Stomach (tissue), 9 donors: ENCODE results near the gene KIAA1958. TPM values are rescaled to one million over a fixed set of nuclear protein-coding genes. Genes with fewer than 3 reads are reported as not detected.

Experiments used
- DNase-seq, 2 donors: peaks; one replicate each; pipeline versions ENCODE4 v3.0.0 to v3.0.0-alpha.2; 2013 to 2019
- H3K27ac ChIP-seq, 5 donors: fragments of 200-600 bp in 4 of 5; sonication (generic) in 4 of 5; one replicate each; pipeline ENCODE4 v1.5.1; 2013 to 2019; ENCODE audit warnings: mild to moderate bottlenecking in 1 of 5, moderate library complexity in 1 of 5
- H3K27me3 ChIP-seq, 3 donors: fragments of 200-600 bp; sonication (generic); one replicate each; pipeline ENCODE4 v1.5.1; 2017 to 2019; ENCODE audit warnings: mixed run types in 1 of 3
- H3K36me3 ChIP-seq, 4 donors: fragments of 200-600 bp; sonication (generic); 1 replicate in 3 of 4; 2 replicates in 1 of 4; pipeline ENCODE4 v1.5.1; 2016 to 2019
- H3K4me1 ChIP-seq, 4 donors: fragments of 200-600 bp; sonication (generic); one replicate each; pipeline ENCODE4 v1.5.1; 2016 to 2019
- H3K4me3 ChIP-seq, 4 donors: fragments of 200-600 bp; sonication (generic) in 3 of 4; one replicate each; pipeline ENCODE4 v1.5.1; 2016 to 2019; ENCODE audit warnings: mild to moderate bottlenecking in 1 of 4
- H3K9me3 ChIP-seq, 4 donors: fragments of 200-600 bp; sonication (generic); one replicate each; pipeline ENCODE4 v1.5.1; 2016 to 2019
- CTCF ChIP-seq, 7 experiments: fragments of 450-650 bp in 4 of 7; fragments of 200-600 bp in 3 of 7; sonication (generic) in 3 of 7; IDR thresholded peaks; one replicate each; pipeline ENCODE4 v1.5.1; 2016 to 2019; ENCODE audit warnings: antibody characterized with exemption in 7 of 7, control low read depth in 2 of 7, mild to moderate bottlenecking in 1 of 7
- EP300 ChIP-seq: sonication (generic); formaldehyde crosslinking; IDR thresholded peaks from one replicate; pipeline ENCODE4 v1.6.1; 2017; ENCODE audit warnings: antibody characterized with exemption
- POLR2A ChIP-seq, 4 donors: fragments of 450-650 bp; IDR thresholded peaks; one replicate each; pipeline ENCODE4 v1.6.1; 2016; ENCODE audit warnings: antibody characterized with exemption in 4 of 4, control low read depth in 2 of 4, mild to moderate bottlenecking in 1 of 4, moderate library complexity in 1 of 4
- POLR2AphosphoS5 ChIP-seq, 3 donors: sonication (generic); formaldehyde crosslinking; IDR thresholded peaks; one replicate each; pipeline ENCODE4 v1.6.1; 2016; ENCODE audit warnings: antibody characterized with exemption in 3 of 3
- WGBS, 5 donors: extraction: QIAGEN DNeasy Blood & Tissue Kit in 3 of 5; methylation state at CpG; one replicate each; pipeline versions ENCODE4 v1.1.5 to v1.1.7; 2013 to 2018; 5-methylcytosine and 5-hydroxymethylcytosine counted together
- intact Hi-C: fragments of 100-400 bp; cut with DNase I; formaldehyde crosslinking; loops from one replicate; pipeline ENCODE4 v1.15.1; 2023; ENCODE audit warnings: low total_unique reads
- polyA plus RNA-seq, 3 donors: library from polyadenylated mRNA; stranded (reverse); fragments of 200-250 nt; gene quantifications; one replicate each; pipeline ENCODE4 v1.2.3, GENCODE V29; 2013
- total RNA-seq, 5 donors: library from RNA; depleted of rRNA; stranded (reverse); fragments of >200 nt; gene quantifications; one replicate each; pipeline versions ENCODE4 v1.1.0 to v1.2.3, GENCODE V29; 2014 to 2016
- donor health status: healthy with polysubstance abuse.
- donor health status: Bipolar disorder and iron deficiency.
- donor health status: healthy.

Gene KIAA1958
- total and polyA plus RNA-seq, 8 donors = 0.60 to 77.7 (median 12.8) TPM

- H3K9me3 ChIP-seq = peaks cover 0 to 27% (median 17%) of the 10 kb centered on the region in 4 donors
These were observed 9.0 kb downstream of the KIAA1958 start for GRCh38 chr9:112495614-112496013.

GRCh38 chr9:112496074-112496722 lies 9.6 kb downstream of the KIAA1958 start:
- Histone ChIP-seq H3K27me3 (no peaks in the 10 kb centered on the region), H3K27ac (peak overlapping the region in 1 of 5 donors; percentile 4), H3K4me1 (peaks cover 0 to 11% (median 5%) of the 10 kb centered on the region in 4 donors), H3K4me3 (no peak overlapping the region), H3K9me3 (peaks cover 0 to 27% (median 17%) of the 10 kb centered on the region in 4 donors), H3K36me3 (peaks cover 3 to 25% (median 14%) of the 10 kb centered on the region in 4 donors)
- no peak for TF ChIP-seq EP300
- TF ChIP-seq POLR2AphosphoS5 (IDR thresholded peaks at IDR 0.05) = no peak
- no peak for TF ChIP-seq POLR2A (IDR thresholded peaks at IDR 0.05)
- no peak for TF ChIP-seq CTCF (IDR thresholded peaks at IDR 0.05)
- 37 to 61% (median 48%) methylated on average over 3 of the region's 3 CpGs for WGBS, 5 donors
- intact Hi-C loops = no loop called here
- DNase-seq = no peak

More at GRCh38 chr9:112495614-112496013, 9.0 kb downstream of the KIAA1958 start:
- Histone ChIP-seq H3K4me3 (no peak overlapping the region), H3K27me3 (no peaks in the 10 kb centered on the region), H3K27ac (no peak overlapping the region), H3K4me1 (peaks cover 0 to 11% (median 5%) of the 10 kb centered on the region in 4 donors), H3K36me3 (peaks cover 3 to 25% (median 14%) of the 10 kb centered on the region in 4 donors)
- DNase-seq = no peak
- intact Hi-C loops = no loop called here
- TF ChIP-seq POLR2A (IDR thresholded peaks at IDR 0.05) (no peak), POLR2AphosphoS5 (IDR thresholded peaks at IDR 0.05) (no peak), CTCF (IDR thresholded peaks at IDR 0.05) (no peak), EP300 (no peak)
- 75 to 82% (median 81%) methylated on average over 4 of the region's 4 CpGs for WGBS, 5 donors

- Histone ChIP-seq H3K27ac (no peak overlapping the region), H3K36me3 (no peaks in the 10 kb centered on the region), H3K4me3 (no peak overlapping the region), H3K4me1 (peaks cover 6 to 29% (median 16%) of the 10 kb centered on the region in 4 donors), H3K27me3 (no peaks in the 10 kb centered on the region), H3K9me3 (no peaks in the 10 kb centered on the region)
- WGBS, 5 donors = 86 to 100% (median 96%) methylated on average over 2 of the region's 2 CpGs
- no peak for TF ChIP-seq CTCF (IDR thresholded peaks at IDR 0.05)
- no peak for TF ChIP-seq POLR2A (IDR thresholded peaks at IDR 0.05)
- TF ChIP-seq EP300 = no peak
- no peak for TF ChIP-seq POLR2AphosphoS5 (IDR thresholded peaks at IDR 0.05)
- intact Hi-C loops = no loop called here
- no peak for DNase-seq
These were observed 14.2 kb downstream of the KIAA1958 start for GRCh38 chr9:112500842-112501241.

DNA sequence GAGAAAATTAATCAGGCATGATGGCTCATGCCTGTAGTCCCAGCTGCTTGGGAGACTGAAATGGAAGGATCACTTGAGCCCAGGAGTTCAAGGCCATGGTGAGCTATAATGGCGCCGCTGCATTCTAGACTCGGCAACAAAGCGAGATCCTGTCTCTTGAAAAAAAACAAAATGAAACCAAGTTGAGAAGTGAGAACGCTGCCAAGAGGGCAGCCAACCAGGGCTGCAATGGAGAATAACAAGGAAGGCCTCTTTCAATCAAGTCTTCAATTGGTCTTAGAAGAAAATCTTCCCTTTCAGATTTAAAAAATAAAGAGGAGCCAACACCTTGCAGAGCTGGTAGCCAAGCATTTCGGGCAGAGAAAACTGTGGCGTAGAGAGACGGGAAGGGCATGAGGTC lies 14.7 kb downstream of the KIAA1958 start:
- intact Hi-C loops = no loop called here
- no peak overlapping the region for H3K27ac ChIP-seq
- no peak overlapping the region for H3K4me3 ChIP-seq
- H3K27me3 ChIP-seq = no peaks in the 10 kb centered on the region
- peaks cover 5 to 28% (median 17%) of the 10 kb centered on the region in 4 donors for H3K4me1 ChIP-seq
- no peaks in the 10 kb centered on the region for H3K9me3 ChIP-seq
- DNase-seq = no peak
- no peak for TF ChIP-seq CTCF (IDR thresholded peaks at IDR 0.05)
- no peak for TF ChIP-seq POLR2A (IDR thresholded peaks at IDR 0.05)
- TF ChIP-seq POLR2AphosphoS5 (IDR thresholded peaks at IDR 0.05) = no peak
- no peak for TF ChIP-seq EP300
- WGBS, 5 donors = 91 to 96% (median 95%) methylated on average over 8 of the region's 8 CpGs
- no peaks in the 10 kb centered on the region for H3K36me3 ChIP-seq
